ENCODE results near the gene TBX20.
"Not testable (repeated sequence)": the region's sequence is repeated elsewhere in the genome, so short reads cannot be mapped to it uniquely, and the experiment has no call there.

TBX20 gene

DNA sequence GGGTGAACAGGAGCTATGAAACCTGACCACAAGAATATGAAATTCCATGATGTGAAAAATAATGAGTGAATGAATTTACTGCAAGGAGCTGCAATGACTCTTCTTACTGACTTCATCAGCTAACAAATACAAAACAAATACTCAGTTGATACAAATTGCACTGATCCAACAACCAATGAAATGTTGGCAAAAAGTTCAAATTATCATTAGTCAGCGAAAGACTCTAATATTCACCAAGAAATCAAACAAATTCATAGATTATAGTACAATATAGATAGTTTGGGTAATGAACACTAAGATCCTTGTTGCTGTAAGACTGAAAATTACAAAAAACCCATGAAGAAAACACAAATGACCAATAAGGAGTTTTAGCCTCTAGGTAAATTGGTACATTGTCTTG is 49.0 kb downstream of the TBX20 start:
- H3K4me3 ChIP-seq (ENCODE audit: low read depth, low read length); CTCF ChIA-PET; POLR2A ChIA-PET; DNase-seq (ENCODE audit: low read depth, low spot score): not testable (repeated sequence)

DNA sequence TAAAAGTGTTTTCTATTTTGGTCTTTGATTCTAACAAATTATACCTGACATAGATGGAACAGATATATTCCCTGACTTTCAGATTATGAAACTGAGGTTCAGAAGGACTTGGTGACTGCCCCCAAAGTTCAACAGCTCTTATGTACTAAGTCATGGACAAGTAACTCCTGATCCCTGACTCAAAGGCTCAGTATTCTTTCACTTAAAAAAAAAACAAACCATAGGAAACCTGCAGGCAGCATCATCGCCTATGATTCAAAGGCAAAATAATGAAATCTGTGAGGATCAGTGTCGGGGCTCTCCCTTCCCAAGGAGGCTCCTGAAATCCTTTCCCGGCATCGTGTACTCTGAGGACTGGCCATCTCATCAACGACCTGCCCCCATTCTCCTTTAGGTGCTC is 49.9 kb downstream of the TBX20 start:
- DNase-seq (ENCODE audit: low read depth, low spot score); H3K4me3 ChIP-seq (ENCODE audit: low read depth, low read length); POLR2A ChIA-PET; CTCF ChIA-PET: not testable (repeated sequence)

DNA sequence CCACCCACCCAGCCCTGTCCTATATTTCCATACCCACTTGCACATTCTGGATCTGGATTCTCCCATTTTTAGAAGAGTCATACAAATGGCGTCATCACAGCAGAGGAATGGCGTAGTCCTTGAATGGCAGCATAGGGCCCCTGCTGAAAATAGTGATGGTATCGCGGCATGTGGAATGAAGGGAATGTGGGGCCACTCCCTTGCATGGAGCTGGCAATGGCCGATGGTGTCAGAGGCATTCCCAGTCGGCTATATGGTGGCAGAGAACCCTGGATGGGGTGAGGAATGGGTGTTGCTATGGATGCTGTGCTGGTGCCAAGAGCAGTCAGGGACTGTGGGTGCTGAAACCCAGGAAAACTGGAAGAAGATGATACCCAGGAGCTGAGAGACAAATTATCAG is 51.5 kb downstream of the TBX20 start:
- POLR2A ChIA-PET; CTCF ChIA-PET; H3K4me3 ChIP-seq (ENCODE audit: low read depth, low read length); DNase-seq (ENCODE audit: low read depth, low spot score): not testable (repeated sequence)

DNA sequence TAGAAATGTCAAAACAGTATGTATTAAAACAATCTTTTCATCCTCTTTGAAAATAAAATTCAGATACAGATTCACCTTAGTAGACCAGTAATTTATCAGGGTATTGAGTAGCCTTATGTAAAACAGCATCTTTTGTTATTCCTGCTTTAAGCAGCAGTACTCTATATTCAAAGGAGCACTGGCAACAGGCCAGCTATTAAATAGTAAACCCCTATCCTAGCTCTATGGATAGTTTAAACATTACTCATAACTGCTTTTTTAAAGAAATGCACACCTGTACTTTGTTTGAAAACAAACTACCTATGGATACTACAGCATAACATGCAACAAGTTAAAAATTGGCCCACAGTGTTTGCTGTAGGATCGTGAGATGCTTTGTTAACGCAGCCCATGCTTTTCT is 53.7 kb downstream of the TBX20 start:
- H3K4me3 ChIP-seq (ENCODE audit: low read depth, low read length); CTCF ChIA-PET; POLR2A ChIA-PET; DNase-seq (ENCODE audit: low read depth, low spot score): not testable (repeated sequence)

DNA sequence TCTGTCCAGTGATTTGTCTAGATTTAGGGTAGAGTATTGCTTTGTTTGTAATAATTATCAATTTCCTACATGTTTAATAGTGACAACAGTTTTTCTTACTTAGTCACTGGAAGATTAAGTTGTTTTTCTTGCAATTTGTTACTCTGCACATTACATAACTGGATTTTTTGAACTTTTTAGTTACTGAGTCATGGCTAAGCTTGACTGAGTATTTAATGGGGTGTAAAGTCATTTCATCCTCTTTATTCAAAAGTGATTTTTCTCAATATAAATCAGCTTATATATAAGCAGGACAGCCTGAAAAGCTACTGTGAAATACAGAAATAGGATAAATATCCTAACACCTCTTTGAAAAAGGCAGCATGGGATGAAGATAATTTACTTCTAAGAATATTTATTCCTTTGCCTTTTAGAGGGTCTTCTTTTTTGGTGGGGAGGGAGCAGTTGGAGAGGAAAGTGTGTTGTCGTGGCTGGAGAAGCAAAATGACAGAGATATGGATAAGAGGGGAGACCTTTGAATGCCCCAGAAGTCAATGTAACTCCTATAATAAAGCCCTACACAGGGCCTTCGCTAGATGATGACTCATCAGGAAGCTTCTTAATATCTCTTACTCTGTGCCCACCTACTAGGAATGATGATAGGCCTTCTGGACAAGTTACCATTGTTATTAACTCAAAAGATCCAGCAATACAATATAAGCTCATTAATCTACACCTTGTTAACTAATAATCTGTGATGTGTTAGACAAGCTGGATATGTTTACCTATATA is 55.3 kb downstream of the TBX20 start:
- H3K4me3 ChIP-seq (ENCODE audit: low read depth, low read length); CTCF ChIA-PET; POLR2A ChIA-PET: not testable (repeated sequence)
- DNase-seq (ENCODE audit: low read depth, low spot score): peak; percentile 40

DNA sequence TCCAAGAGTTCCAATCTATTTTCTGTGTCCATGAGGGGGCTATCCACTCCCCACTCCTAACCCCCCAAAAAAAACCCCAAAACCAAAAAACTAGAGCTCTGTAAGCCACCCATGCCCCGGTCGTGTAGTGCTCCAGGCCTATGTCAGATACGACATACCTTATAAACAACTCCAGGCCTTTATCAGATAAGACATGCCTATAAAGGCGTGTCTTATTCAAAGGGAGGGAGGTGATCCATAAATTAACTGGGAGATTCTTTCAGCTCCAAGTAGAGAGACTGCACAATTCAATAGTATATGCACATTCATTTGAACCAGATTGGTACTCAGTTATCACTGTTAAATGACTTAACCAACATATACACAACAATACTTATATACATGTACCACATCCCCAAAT is 62.3 kb downstream of the TBX20 start:
- DNase-seq (ENCODE audit: low read depth, low spot score); POLR2A ChIA-PET; H3K4me3 ChIP-seq (ENCODE audit: low read depth, low read length): not testable (repeated sequence)
- CTCF ChIA-PET: interaction anchor here (0.9 to 1.5 kb wide), 3 partner anchors 329 to 433 kb away, joined by 4 to 7 read pairs (median 7); no protein-coding TSS in a partner anchor

DNA sequence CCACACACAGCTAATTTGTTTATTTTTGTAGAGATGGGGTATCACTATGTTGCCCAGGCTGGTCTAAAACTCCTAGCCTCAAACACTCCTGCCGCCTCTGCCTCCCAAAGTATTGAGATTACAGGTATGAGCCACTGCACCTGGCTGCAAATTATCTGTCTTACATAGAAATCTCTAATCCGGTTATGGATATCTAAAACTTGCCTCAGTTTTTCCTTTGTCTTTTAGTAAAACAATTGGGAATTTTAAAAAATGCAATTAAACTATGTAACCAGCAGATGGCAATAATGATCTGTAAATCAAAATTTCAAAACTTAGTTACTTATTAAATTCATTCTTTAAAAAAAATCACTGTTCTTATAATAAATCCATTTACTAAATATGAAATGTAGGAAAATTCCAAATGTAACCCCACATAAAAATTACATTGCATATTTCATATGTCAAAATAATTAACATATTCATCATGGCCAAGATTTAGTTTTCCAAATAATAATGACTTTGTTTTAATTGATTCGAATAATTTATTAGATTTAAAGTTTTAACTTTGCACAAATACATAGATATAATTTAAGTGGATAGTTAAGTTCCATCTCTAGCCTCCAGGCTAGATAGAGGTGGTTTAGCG is 63.6 kb downstream of the TBX20 start:
- POLR2A ChIA-PET; H3K4me3 ChIP-seq (ENCODE audit: low read depth, low read length); DNase-seq (ENCODE audit: low read depth, low spot score): not testable (repeated sequence)
- CTCF ChIA-PET: interaction anchor here (0.9 to 1.5 kb wide), 3 partner anchors 330 to 435 kb away, joined by 4 to 7 read pairs (median 7); no protein-coding TSS in a partner anchor

DNA sequence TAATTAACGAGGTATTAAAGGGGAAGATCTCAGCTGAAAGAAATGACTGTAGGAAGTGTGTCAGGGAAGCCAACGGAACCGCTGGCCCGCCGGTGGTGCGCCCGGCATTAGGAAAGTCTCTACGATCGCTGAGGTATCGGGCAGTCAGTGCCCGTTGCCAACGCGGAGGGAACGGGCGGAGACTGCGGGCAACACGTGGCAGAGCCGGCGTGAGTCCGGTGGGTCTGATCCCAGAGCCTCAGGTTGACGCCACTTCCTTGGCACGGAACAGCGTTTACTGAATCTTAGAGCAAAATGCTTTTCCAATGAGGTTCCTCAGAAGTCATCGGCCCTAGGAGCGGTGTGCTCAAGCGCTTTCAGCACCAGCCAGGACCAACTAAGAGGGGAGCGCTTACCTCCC is 67.1 kb downstream of the TBX20 start:
- H3K4me3 ChIP-seq (ENCODE audit: low read depth, low read length): peak overlapping the region; percentile 59
- CTCF ChIA-PET: interaction anchor here (1.5 kb wide), 1 partner anchor 334 kb away, joined by 7 read pairs; no protein-coding TSS in a partner anchor
- DNase-seq (ENCODE audit: low read depth, low spot score); POLR2A ChIA-PET: not testable (repeated sequence)

DNA sequence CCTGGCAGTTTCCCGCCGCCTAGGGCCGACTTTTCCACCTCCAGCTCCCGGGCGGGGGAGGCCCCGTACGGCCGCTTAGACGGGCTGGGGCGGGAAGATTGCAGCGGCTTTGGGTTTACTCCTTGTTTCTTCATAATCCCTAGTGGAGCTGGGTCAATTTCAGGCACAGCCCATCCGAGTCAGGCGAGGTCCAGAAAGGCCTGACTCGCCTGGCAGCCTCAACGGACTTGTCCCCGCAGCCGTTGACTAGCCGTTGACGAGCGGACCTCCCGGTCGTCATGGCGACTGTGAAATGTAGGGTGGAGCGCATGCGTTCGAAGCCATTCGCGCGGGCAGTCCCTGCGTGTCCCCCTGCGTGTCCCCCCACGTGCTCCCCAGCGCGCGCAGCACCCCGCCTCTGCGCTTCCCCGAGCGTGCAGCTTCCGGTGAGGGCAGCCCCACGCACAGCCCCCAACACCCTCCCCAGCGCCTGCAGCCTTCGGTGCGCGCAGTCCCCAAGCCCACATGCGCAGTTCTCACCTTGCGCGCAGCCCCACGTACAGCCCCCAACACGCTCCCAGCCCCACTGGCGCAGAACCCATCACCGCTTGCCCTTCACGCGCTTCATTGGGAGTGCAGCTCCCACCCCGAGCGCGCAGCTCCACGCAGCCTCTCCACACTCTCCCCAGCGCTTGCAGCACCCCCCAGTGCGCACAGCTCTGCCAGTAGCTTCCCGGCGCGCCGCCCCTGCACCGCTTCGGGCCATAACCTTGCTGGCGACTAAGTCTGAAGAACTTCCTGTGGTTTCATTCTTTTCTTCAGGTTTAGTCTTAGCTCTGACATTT is 67.8 kb downstream of the TBX20 start:
- POLR2A ChIA-PET: no interaction called here
- H3K4me3 ChIP-seq (ENCODE audit: low read depth, low read length): peak overlapping the region; percentile 59
- TF ChIP-seq, protein P1, sequence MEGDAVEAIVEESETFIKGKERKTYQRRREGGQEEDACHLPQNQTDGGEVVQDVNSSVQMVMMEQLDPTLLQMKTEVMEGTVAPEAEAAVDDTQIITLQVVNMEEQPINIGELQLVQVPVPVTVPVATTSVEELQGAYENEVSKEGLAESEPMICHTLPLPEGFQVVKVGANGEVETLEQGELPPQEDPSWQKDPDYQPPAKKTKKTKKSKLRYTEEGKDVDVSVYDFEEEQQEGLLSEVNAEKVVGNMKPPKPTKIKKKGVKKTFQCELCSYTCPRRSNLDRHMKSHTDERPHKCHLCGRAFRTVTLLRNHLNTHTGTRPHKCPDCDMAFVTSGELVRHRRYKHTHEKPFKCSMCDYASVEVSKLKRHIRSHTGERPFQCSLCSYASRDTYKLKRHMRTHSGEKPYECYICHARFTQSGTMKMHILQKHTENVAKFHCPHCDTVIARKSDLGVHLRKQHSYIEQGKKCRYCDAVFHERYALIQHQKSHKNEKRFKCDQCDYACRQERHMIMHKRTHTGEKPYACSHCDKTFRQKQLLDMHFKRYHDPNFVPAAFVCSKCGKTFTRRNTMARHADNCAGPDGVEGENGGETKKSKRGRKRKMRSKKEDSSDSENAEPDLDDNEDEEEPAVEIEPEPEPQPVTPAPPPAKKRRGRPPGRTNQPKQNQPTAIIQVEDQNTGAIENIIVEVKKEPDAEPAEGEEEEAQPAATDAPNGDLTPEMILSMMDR (IDR thresholded peaks at IDR 0.05; ENCODE audit: insufficient read depth, low read length, missing control alignments): peak; percentile 30
- CTCF ChIA-PET: interaction anchor here (1.5 kb wide), 2 partner anchors 334 to 352 kb away, joined by 4 to 7 read pairs; no protein-coding TSS in a partner anchor
- DNase-seq (ENCODE audit: low read depth, low spot score): no peak

DNA sequence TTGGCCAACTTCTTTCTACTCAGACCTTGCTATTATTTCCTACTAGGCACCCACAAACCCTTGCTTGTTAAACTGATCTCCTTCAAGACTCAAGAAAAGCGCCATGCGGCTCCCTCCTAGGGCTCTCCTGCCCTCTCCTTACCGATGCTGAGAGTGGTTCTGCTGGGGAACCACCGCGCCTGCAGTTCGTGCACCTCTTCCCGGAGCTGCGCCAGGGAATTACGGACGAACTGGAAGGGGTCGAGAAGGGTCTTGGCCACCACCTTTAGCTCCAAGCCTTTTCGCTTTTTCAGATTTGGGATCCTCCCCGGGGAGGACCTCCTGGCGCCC is 68.4 kb downstream of the TBX20 start:
- DNase-seq (ENCODE audit: low read depth, low spot score); POLR2A ChIA-PET: not testable (repeated sequence)
- CTCF ChIA-PET: interaction anchor here (1.5 kb wide), 2 partner anchors 335 to 352 kb away, joined by 4 to 7 read pairs; no protein-coding TSS in a partner anchor
- peak overlapping the region; percentile 59 for H3K4me3 ChIP-seq (ENCODE audit: low read depth, low read length)

DNA sequence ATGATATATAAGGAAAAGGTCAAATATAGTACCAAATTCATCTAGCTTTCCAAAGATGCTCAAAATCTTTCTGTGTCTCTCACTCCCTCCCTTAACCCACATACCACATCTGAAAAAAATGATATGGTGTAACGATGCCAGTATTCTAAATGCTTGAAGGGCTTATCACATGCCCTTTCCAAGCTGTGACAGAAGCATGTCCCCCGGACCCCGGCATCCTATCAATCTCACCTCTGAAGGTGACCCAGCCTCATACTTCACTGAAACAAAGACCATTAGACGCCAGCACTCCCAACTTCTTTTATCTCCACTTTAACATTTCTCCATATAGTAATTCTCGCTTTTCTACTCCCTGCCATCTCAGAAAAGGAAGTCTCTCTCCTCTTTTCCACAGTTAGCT is 68.9 kb downstream of the TBX20 start:
- DNase-seq (ENCODE audit: low read depth, low spot score); POLR2A ChIA-PET: not testable (repeated sequence)
- peak overlapping the region; percentile 59; the same call in 1 of the 2 replicates for H3K4me3 ChIP-seq (ENCODE audit: low read depth, low read length)
- CTCF ChIA-PET: interaction anchor here (1.5 kb wide), 1 partner anchor 353 kb away, joined by 4 read pairs; no protein-coding TSS in a partner anchor

DNA sequence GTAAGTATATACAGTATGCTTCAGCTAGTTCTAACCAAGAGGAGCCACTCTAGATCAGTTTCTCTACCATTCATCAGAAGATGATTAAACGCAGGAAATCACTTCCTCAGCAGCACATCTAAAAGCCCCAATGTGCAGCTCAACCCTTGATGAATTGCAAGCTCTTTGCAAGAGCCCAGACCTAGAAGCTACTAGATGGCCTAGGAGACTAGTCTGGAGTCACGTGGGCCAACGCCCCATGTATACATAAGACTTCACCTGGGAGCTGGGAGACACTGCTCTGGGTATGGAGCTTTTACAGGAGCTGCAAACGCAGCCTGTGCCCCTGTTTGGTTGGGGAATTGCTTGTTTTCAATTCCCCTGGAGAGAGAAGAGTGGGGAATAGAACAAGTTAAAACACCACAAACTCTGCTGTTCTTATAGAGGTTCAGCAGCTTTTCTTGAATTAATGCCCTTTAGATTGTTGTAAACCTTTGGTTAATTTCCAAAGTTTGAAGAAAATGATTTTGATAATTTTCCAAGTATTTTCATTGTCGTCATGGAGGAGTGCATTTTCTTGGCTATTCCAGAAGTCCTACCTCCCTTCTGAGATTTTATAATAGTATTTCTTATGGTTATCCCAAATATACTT is 69.9 kb downstream of the TBX20 start:
- CTCF ChIA-PET: interaction anchor here (0.6 to 0.7 kb wide), 2 partner anchors 336 to 440 kb away, joined by 3 to 6 read pairs; no protein-coding TSS in a partner anchor
- H3K4me3 ChIP-seq (ENCODE audit: low read depth, low read length); POLR2A ChIA-PET; DNase-seq (ENCODE audit: low read depth, low spot score): not testable (repeated sequence)

DNA sequence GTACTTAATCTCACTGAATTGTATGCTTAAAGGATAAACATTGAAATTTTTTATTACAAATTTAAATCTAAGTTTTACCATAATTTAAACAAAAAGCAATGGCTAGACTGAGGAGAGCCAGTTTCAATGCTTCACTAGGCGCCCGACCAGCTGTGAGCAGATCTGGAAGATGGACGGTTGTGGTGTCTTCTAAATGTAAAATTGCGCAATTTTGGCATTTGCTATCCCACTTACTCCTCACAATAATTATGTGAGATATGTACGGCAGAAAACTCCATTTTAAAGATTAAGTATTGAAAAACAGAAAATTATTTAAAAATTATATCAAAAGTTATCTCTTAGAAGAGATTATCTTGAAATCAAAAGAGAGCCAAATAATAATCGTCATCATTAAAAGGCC is 73.2 kb downstream of the TBX20 start:
- H3K4me3 ChIP-seq (ENCODE audit: low read depth, low read length); POLR2A ChIA-PET; CTCF ChIA-PET; DNase-seq (ENCODE audit: low read depth, low spot score): not testable (repeated sequence)

DNA sequence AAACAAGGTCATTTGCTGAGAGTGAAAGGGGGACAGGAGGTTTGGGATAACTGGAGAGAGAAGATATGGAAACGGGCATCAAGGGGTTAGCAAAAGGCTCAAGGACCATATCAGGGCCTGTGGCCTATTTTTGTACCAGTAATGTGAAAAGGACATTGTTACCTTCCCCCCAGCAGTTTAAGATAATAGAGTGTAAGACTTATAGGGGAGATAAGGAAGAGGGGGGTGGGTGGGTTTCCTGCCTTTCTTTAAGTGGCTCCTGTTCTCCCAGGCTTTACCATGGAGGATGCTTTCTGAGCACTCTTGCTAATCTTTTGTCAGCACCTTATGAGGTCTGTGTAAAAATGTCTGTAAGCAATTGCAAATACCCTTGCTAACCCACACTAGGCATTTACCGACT is 80.7 kb downstream of the TBX20 start:
- CTCF ChIA-PET; DNase-seq (ENCODE audit: low read depth, low spot score); POLR2A ChIA-PET; H3K4me3 ChIP-seq (ENCODE audit: low read depth, low read length): not testable (repeated sequence)

DNA sequence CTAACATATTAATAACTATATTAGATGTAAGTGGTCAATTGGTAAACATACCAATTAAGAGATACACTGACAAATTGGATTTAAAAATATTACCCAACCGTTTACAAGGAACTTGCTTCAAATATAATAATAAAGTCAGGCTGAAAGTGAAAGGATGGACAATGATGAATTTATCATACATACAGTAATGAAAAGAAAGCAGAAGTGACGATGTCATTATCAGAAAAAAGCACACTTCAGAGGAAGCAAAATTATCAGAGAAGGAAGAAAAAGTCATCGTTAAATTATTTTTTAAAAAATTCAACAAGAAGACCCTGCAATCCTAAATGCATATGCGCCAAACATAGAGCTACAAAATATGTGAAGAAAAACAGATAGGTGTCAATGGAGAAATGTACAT is 81.8 kb downstream of the TBX20 start:
- POLR2A ChIA-PET; CTCF ChIA-PET; H3K4me3 ChIP-seq (ENCODE audit: low read depth, low read length); DNase-seq (ENCODE audit: low read depth, low spot score): not testable (repeated sequence)
